Trophoblast cell (in vitro differentiated cells and primary cell): ENCODE results near the gene ERFE.

Experiments
- DNase-seq, 2 donors: peaks; one replicate each; pipeline ENCODE4 v3.0.0-alpha.2; 2016
- H2AFZ ChIP-seq: 2 replicates; pipeline ENCODE4 v1.6.1; 2013; ENCODE audit warnings: low read length, moderate library complexity, mild to moderate bottlenecking; ENCODE audit not compliant: insufficient read depth, poor library complexity
- H2AK5ac ChIP-seq: 2 replicates; pipeline ENCODE4 v1.6.1; 2013; ENCODE audit warnings: mild to moderate bottlenecking, low read length
- H2BK120ac ChIP-seq: 2 replicates; pipeline ENCODE4 v1.6.1; 2013; ENCODE audit warnings: low read length, mild to moderate bottlenecking, moderate library complexity; ENCODE audit not compliant: insufficient read depth, poor library complexity
- H2BK12ac ChIP-seq: 2 replicates; pipeline ENCODE4 v1.6.1; 2013; ENCODE audit warnings: mild to moderate bottlenecking, low read length, moderate library complexity
- H2BK5ac ChIP-seq: 2 replicates; pipeline ENCODE4 v1.6.1; 2013; ENCODE audit warnings: low read length, low read depth, moderate library complexity, mild to moderate bottlenecking; ENCODE audit not compliant: poor library complexity
- H3K14ac ChIP-seq: 2 replicates; pipeline ENCODE4 v1.6.1; 2013; ENCODE audit warnings: mild to moderate bottlenecking, low read length
- H3K18ac ChIP-seq: 2 replicates; pipeline ENCODE4 v1.6.1; 2013; ENCODE audit warnings: mild to moderate bottlenecking, low read length
- H3K23ac ChIP-seq: 2 replicates; pipeline ENCODE4 v1.6.1; 2013; ENCODE audit warnings: low read length
- H3K27ac ChIP-seq: 2 replicates; pipeline ENCODE4 v1.5.1; 2013; ENCODE audit warnings: low read depth, mild to moderate bottlenecking, inconsistent platforms, low read length, moderate library complexity
- H3K27me3 ChIP-seq: 2 replicates; pipeline ENCODE4 v1.6.1; 2013; ENCODE audit warnings: inconsistent platforms, mild to moderate bottlenecking, low read length, moderate library complexity; ENCODE audit not compliant: insufficient read depth
- H3K36me3 ChIP-seq, 2 experiments: 1 replicate in 1 of 2; 2 replicates in 1 of 2; pipeline ENCODE4 v1.6.1; 2013; ENCODE audit warnings: low read length in 2 of 2, mild to moderate bottlenecking in 2 of 2, moderate library complexity in 1 of 2; ENCODE audit not compliant: insufficient read depth in 2 of 2, control insufficient read depth in 1 of 2
- H3K4ac ChIP-seq: 2 replicates; pipeline ENCODE4 v1.6.1; 2013; ENCODE audit warnings: low read depth, mild to moderate bottlenecking, low read length, moderate library complexity
- H3K4me1 ChIP-seq, 2 experiments: 1 replicate in 1 of 2; 2 replicates in 1 of 2; pipeline ENCODE4 v1.6.1; 2013; ENCODE audit warnings: low read length in 2 of 2, mild to moderate bottlenecking in 2 of 2, moderate library complexity in 1 of 2; ENCODE audit not compliant: insufficient read depth in 2 of 2, control insufficient read depth in 1 of 2
- H3K4me2 ChIP-seq: 2 replicates; pipeline ENCODE4 v1.6.1; 2013; ENCODE audit warnings: inconsistent platforms, mild to moderate bottlenecking, low read length, moderate library complexity
- H3K4me3 ChIP-seq: 2 replicates; pipeline ENCODE4 v1.5.1; 2013; ENCODE audit warnings: mild to moderate bottlenecking, low read depth, low read length, inconsistent platforms
- H3K79me1 ChIP-seq: one replicate; pipeline ENCODE4 v1.6.1; 2013; ENCODE audit warnings: low read length
- H3K79me2 ChIP-seq: 2 replicates; pipeline ENCODE4 v1.6.1; 2013; ENCODE audit warnings: low read length, mild to moderate bottlenecking; ENCODE audit not compliant: control insufficient read depth, insufficient read depth, poor library complexity
- H3K9ac ChIP-seq: 2 replicates; pipeline ENCODE4 v1.6.1; 2013; ENCODE audit warnings: mild to moderate bottlenecking, low read length
- H3K9me3 ChIP-seq: 2 replicates; pipeline ENCODE4 v1.6.1; 2013; ENCODE audit warnings: low read depth, mild to moderate bottlenecking, control low read depth, inconsistent platforms, low read length; ENCODE audit not compliant: insufficient read depth
- H4K12ac ChIP-seq: 2 replicates; pipeline ENCODE4 v1.6.1; 2013; ENCODE audit warnings: low read depth, mild to moderate bottlenecking, low read length, moderate library complexity
- H4K8ac ChIP-seq: 2 replicates; pipeline ENCODE4 v1.6.1; 2013; ENCODE audit warnings: low read depth, mild to moderate bottlenecking, low read length, moderate library complexity
- H4K91ac ChIP-seq: one replicate; pipeline ENCODE4 v1.6.1; 2013; ENCODE audit warnings: low read depth, mild to moderate bottlenecking, low read length, moderate library complexity
- WGBS: extraction: QIAGEN DNeasy Blood & Tissue Kit; methylation state at CpG from one replicate; pipeline ENCODE4 v1.1.7; 2013; ENCODE audit warnings: missing lambda C conversion rate; ENCODE audit not compliant: insufficient read length, insufficient coverage; ENCODE audit errors: extremely low coverage; 5-methylcytosine and 5-hydroxymethylcytosine counted together

The ERFE gene

DNA sequence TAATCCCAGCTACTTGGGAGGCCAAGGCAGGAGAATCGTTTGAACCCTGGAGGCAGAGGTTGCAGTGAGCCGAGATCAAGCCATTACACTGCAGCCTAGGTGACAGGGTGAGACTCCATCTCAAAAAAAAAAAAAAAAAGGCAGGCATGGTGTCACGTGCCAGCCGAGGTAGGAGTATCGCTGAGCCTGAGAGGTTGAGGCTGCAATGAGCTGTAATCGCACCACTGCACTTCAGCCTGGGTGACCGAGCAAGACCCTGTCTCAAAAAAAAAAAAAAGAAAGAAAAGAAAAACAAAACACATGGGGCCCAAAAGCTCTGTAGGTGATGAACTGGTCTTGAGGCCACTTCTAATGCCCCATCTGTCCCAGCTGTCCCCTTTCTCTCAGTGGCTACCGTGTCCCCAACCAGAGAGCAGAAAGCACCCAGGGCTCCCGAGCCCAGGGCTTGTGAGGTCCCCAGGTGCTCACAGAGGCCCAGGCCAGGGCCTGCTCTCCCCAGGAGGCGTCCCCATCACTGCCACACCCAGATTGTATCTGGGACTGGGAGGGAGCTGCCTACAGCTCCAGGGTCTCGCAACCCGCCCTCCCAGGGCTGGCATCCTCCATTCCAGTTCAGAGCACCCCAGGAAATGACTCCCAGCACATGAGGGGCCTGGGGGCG is 11.8 kb upstream of the ERFE start:
- no peak overlapping the region for H3K4me3 ChIP-seq
- H3K14ac ChIP-seq = no peak overlapping the region
- no peak overlapping the region for H3K9ac ChIP-seq
- H2BK12ac ChIP-seq = no peak overlapping the region
- no peaks in the 10 kb centered on the region for H3K79me2 ChIP-seq
- no peak overlapping the region for H3K18ac ChIP-seq
- no peaks in the 10 kb centered on the region for H3K79me1 ChIP-seq
- no peaks in the 10 kb centered on the region for H3K36me3 ChIP-seq
- H2AK5ac ChIP-seq = no peak overlapping the region
- no peak overlapping the region for H3K4ac ChIP-seq
- no peak overlapping the region for H2AFZ ChIP-seq
- no peak overlapping the region for H3K4me2 ChIP-seq
- no peak overlapping the region for H4K12ac ChIP-seq
- H4K8ac ChIP-seq = no peak overlapping the region
- no CpG with 5 or more reads among the region's 13 CpGs for WGBS
- no peak overlapping the region for H3K27ac ChIP-seq
- H3K27me3 ChIP-seq = no peaks in the 10 kb centered on the region
- no peaks in the 10 kb centered on the region for H3K4me1 ChIP-seq
- H4K91ac ChIP-seq = no peak overlapping the region
- DNase-seq = no peak
- no peak overlapping the region for H3K23ac ChIP-seq
- H3K9me3 ChIP-seq = no peaks in the 10 kb centered on the region
- no peak overlapping the region for H2BK120ac ChIP-seq
- no peak overlapping the region for H2BK5ac ChIP-seq

DNA sequence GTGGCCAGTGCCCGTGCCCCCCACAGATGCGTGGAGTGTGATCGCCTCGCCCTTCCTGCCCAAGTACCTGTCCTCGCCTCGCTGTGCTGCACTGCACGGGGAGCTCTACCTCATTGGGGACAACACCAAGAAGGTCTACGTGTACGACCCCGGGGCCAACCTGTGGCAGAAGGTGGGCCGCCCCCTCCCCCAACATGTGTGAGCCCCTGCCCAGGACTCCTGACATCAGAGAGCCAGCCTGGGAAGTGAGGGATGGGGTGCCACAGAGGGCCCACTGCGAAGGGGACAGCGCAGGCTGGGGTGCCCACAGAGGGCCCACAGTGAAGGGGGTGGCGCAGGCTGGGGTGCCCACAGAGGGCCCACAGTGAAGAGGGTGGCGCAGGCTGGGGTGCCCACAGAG is 9.8 kb upstream of the ERFE start:
- no peaks in the 10 kb centered on the region for H3K27me3 ChIP-seq
- no peak overlapping the region for H3K14ac ChIP-seq
- no peak overlapping the region for H2BK5ac ChIP-seq
- H3K23ac ChIP-seq = no peak overlapping the region
- H3K4me3 ChIP-seq = no peak overlapping the region
- H4K91ac ChIP-seq = no peak overlapping the region
- no peak for DNase-seq
- H3K9ac ChIP-seq = no peak overlapping the region
- H2AFZ ChIP-seq = no peak overlapping the region
- no peak overlapping the region for H3K18ac ChIP-seq
- H3K27ac ChIP-seq = no peak overlapping the region
- H2BK12ac ChIP-seq = no peak overlapping the region
- no peak overlapping the region for H2AK5ac ChIP-seq
- H3K4ac ChIP-seq = no peak overlapping the region
- no peak overlapping the region for H3K4me2 ChIP-seq
- no peaks in the 10 kb centered on the region for H3K4me1 ChIP-seq
- no peak overlapping the region for H4K12ac ChIP-seq
- WGBS = no CpG with 5 or more reads among the region's 15 CpGs
- H2BK120ac ChIP-seq = no peak overlapping the region
- no peaks in the 10 kb centered on the region for H3K9me3 ChIP-seq
- H4K8ac ChIP-seq = no peak overlapping the region
- no peaks in the 10 kb centered on the region for H3K79me1 ChIP-seq
- H3K79me2 ChIP-seq = no peaks in the 10 kb centered on the region
- H3K36me3 ChIP-seq = no peaks in the 10 kb centered on the region

DNA sequence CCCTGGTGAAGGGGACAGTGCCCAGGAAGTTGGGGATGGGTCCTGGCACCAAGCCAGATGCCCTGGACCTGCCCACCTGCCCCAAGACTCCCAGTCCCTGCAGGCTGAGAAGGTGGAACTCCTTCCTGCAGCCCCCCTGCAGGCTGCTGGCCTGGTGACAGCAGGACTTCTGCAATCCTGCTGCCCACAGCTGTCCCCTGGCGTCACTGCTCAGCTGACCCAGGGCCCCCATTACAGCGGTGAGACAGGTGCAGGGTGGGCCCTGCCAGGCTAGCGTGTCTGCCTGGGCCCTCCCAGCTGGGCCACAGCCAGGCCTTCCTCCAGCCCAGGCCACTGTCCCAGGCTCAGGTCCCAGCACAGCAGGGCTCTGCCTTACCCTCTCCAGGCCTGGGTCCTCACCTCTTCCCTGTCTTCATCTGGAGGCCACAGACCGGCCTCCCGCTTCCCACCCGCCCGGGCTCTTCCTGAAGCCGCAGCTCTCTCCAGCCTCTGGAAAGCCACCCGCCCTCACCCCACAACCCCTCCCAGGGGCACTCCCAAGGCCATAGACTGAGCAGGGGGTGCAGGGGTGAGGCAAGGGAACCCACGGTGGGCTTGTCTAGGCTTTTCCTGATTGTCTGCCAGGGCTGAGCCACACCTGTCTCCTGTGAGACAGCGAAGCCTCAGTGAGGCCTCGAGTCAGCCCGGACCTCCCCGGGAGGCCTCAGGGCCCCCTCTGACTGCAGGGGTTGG is 8.8 kb upstream of the ERFE start:
- no peak overlapping the region for H2AK5ac ChIP-seq
- no peak overlapping the region for H2BK120ac ChIP-seq
- no peak overlapping the region for H3K23ac ChIP-seq
- DNase-seq = no peak
- no peak overlapping the region for H2BK12ac ChIP-seq
- no peak overlapping the region for H4K12ac ChIP-seq
- no peak overlapping the region for H4K91ac ChIP-seq
- no peak overlapping the region for H3K18ac ChIP-seq
- H3K9me3 ChIP-seq = peaks cover 2% of the 10 kb centered on the region
- no peaks in the 10 kb centered on the region for H3K79me2 ChIP-seq
- H3K4me2 ChIP-seq = no peak overlapping the region
- no peaks in the 10 kb centered on the region for H3K4me1 ChIP-seq
- no peaks in the 10 kb centered on the region for H3K27me3 ChIP-seq
- no peak overlapping the region for H2AFZ ChIP-seq
- H3K36me3 ChIP-seq = no peaks in the 10 kb centered on the region
- no peak overlapping the region for H3K14ac ChIP-seq
- no peak overlapping the region for H3K4me3 ChIP-seq
- no peak overlapping the region for H3K4ac ChIP-seq
- no peak overlapping the region for H4K8ac ChIP-seq
- no peak overlapping the region for H2BK5ac ChIP-seq
- no CpG with 5 or more reads among the region's 14 CpGs for WGBS
- H3K79me1 ChIP-seq = no peaks in the 10 kb centered on the region
- H3K9ac ChIP-seq = no peak overlapping the region
- no peak overlapping the region for H3K27ac ChIP-seq

DNA sequence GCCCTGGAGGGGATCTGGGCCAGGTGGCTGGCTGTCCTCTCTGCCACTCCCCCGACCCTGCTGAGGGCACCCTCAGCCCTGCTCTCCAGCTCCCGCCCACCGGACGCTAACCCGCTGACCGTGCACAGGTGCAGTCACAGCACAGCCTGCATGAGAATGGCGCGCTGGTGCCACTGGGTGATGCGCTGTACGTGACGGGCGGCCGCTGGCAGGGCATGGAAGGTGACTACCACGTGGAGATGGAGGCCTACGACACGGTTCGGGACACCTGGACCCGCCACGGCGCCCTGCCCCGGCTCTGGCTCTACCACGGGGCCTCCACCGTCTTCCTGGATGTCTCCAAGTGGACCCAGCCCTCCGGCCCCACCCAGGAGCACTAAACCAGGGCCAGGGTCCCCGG is 8.1 kb upstream of the ERFE start:
- H2BK5ac ChIP-seq = no peak overlapping the region
- H2AK5ac ChIP-seq = no peak overlapping the region
- H3K36me3 ChIP-seq = no peaks in the 10 kb centered on the region
- no CpG with 5 or more reads among the region's 25 CpGs for WGBS
- H3K4me1 ChIP-seq = no peaks in the 10 kb centered on the region
- no peak overlapping the region for H4K8ac ChIP-seq
- H2BK12ac ChIP-seq = no peak overlapping the region
- H3K79me1 ChIP-seq = no peaks in the 10 kb centered on the region
- H3K9ac ChIP-seq = no peak overlapping the region
- no peak overlapping the region for H3K14ac ChIP-seq
- no peak overlapping the region for H3K4me2 ChIP-seq
- no peak overlapping the region for H3K4ac ChIP-seq
- H2BK120ac ChIP-seq = no peak overlapping the region
- H3K18ac ChIP-seq = no peak overlapping the region
- H3K27ac ChIP-seq = no peak overlapping the region
- no peak overlapping the region for H4K91ac ChIP-seq
- H3K23ac ChIP-seq = no peak overlapping the region
- H3K9me3 ChIP-seq = peaks cover 2% of the 10 kb centered on the region
- DNase-seq = no peak
- H4K12ac ChIP-seq = no peak overlapping the region
- no peaks in the 10 kb centered on the region for H3K27me3 ChIP-seq
- H2AFZ ChIP-seq = no peak overlapping the region
- H3K79me2 ChIP-seq = no peaks in the 10 kb centered on the region
- H3K4me3 ChIP-seq = no peak overlapping the region
